ENCODE measurements around the gene ETF1.

ETF1 gene

DNA sequence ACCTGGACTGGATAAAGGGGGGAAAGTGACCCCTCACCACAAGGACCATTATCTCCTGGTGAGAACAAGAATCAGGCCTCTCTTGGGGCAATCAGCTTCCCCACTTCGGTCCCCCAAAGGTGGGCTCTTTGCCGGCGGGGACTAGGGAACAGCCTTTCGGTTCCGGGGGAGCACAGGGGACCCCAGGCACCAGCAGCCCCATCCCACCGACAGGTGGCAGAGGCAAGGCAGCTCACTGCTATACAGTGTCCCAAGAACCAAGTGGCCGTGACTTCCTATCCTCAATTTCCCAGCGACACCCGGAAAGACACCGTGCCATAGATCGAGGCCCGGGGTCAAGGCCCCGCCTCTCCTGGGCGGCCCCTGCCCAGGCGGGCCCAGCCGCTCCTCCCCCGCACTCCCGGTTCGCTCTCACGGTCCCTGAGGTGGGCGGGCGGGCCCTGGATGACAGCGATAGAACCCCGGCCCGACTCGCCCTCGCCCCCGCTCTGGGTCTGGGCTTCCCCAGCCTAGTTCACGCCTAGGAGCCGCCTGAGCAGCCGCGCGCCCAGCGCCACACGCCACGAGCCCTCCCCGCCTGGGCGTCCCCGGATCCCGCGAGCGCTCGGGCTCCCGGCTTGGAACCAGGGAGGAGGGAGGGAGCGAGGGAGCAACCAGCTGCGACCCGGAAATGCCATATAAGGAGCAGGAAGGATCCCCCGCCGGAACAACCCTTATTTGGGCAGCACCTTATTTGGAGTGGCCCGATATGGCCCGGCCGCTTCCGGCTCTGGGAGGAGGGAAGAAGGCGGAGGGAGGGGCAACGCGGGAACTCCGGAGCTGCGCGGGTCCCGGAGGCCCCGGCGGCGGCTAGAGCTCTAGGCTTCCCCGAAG, 78.4 kb downstream of the ETF1 start:
- peak; percentile 89 to 91 for DNase-seq (ENCODE audit: low read depth in 2 of 2, low spot score in 1 of 2)

- DNase-seq (ENCODE audit: low read depth in 2 of 2, low spot score in 1 of 2), result peak; percentile 82 to 85
Measured at GRCh38 chr5:138464008-138464387, 79.0 kb downstream of the ETF1 start.

DNA sequence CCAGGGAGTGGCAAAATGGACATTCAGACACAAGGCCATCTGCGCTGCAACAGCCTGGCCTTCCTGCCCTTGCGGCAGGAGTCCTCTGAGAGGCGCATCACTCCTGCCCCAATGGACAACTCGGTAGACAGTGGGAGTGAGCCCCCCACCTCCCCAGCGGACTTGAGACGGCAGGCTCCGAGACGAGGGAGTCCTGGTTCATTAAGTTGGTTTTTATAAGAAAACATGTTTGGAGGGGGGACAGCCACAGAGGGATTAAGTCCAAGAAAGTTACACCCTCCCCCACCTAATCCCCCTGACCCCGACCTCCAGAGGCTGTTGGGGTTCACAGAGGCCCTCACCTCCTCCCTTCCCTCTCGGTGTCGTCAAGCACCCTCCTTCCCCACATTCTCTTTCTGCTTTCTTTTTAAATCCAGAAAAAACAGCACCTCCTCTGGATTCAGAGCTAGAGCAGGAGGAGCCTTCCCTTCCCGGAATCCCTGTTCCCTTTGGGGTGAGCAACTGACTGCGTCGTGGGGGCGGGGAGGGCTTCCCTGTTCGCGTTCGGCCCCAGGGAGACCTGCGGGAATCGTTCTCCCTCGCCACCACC, 79.5 kb downstream of the ETF1 start:
- DNase-seq (ENCODE audit: low read depth in 2 of 2, low spot score in 1 of 2), result no peak

- no peak for DNase-seq (ENCODE audit: low read depth in 2 of 2, low spot score in 1 of 2)
Measured at GRCh38 chr5:138461343-138462125, 81.5 kb downstream of the ETF1 start.

GRCh38 chr5:138460032-138460693, 82.9 kb downstream of the ETF1 start:
- DNase-seq (ENCODE audit: low read depth in 2 of 2, low spot score in 1 of 2), result no peak

DNA sequence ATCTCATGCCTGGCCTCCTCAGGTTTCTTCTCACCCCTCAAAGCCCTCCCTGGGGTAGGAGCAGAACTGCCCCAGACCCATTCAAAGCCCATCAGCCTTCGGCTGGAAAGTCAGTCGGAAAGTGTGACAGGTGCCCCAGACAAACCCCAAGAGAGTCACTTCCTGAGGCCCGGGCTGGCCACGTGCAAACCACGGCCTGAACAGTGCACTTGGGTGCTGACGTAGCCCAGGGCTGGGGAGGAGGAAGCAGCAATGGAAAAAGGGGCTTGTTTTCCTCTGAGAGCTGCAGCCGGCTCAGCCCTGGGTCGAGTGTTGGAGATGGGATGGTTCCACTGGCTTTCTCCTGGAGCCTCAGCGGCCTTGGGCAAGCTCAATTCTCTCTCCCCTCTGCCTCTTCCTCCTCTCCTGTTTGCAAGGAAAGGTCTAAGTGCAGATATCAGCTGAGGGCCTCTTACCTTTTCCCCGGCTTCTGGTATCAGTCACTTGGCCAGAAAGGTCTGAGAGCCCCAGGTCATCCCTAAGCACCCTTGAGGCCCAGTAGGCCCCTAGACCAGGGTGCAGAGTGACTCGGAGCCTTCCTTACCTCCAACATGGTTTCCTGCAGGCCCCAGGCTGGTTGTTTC, 83.6 kb downstream of the ETF1 start:
- peak; percentile 73 to 75 for DNase-seq (ENCODE audit: low read depth in 2 of 2, low spot score in 1 of 2)

DNA sequence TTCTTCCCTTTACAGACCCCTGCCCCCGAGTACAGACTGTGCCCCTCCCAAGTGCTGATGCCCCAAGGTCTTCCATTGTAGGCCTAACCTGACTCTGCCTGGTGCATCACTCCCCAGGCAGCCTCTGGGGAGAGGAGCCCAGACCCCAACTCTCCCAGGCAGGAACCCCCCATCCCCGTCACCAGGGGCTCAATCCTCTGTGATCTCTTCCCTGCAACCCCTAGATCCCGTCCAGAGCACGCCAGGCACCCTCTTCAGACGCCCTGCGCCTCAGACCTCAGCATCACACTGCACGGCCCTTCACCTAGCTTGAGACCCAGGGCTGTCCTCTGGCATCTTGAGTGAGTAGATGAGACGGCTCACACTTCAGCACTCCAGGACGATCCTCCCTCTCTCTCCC, 84.2 kb downstream of the ETF1 start:
- DNase-seq (ENCODE audit: low read depth in 2 of 2, low spot score in 1 of 2), result no peak

- no peak for DNase-seq (ENCODE audit: low read depth in 2 of 2, low spot score in 1 of 2)
Measured at GRCh38 chr5:138458384-138458783, 84.7 kb downstream of the ETF1 start.

DNA sequence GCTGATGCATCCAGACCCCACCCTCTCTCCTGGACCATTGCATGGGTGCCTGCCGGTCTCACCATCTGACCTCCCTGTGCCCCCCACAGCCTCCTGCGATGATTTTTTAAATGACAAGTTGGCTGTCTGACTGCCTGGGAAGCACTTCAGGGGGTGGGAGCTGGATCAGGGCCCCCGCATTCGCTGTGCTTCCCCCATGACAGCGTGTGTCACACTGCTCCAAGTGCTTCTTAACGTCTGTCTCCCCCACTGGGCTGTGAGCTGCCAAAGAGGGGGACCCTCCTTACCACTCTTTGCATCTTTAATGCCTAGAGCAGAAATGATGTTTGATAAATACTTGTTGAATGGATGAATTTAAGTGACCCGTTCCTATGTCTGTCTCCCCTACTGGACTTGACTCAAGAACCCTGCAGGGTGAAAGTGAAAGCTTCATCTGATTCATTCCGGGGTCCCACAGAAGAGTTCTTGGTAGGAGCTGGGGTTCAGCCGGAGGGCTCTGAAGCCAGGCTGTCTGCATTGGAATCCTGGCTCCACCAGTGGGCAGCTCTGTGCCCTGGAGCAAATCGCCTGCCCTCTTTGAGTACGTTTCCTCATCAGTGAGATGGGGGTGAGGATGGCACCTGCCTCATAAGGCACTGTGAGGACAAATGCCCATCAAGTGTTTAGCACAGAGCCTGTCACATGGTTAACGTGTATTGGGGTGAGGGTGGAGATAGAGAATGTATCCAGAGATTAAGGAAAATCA, 85.3 kb downstream of the ETF1 start:
- no peak for DNase-seq (ENCODE audit: low read depth in 2 of 2, low spot score in 1 of 2)

All from stimulated activated CD8-positive, alpha-beta memory T cell treated with anti-CD3 and anti-CD28 coated beads, Interleukin-4, amount 100 ng/mL, for 1 hour (primary cell).